ENCODE results near the gene CENPK. TPM values are rescaled to one million over a fixed set of nuclear protein-coding genes. Genes with fewer than 3 reads are reported as not detected.
"Not testable (repeated sequence)": the region's sequence is repeated elsewhere in the genome, so short reads cannot be mapped to it uniquely, and the experiment has no call there.

CENPK gene
- total RNA-seq, 1 donor from 2014 or later = 87.3 TPM

DNA sequence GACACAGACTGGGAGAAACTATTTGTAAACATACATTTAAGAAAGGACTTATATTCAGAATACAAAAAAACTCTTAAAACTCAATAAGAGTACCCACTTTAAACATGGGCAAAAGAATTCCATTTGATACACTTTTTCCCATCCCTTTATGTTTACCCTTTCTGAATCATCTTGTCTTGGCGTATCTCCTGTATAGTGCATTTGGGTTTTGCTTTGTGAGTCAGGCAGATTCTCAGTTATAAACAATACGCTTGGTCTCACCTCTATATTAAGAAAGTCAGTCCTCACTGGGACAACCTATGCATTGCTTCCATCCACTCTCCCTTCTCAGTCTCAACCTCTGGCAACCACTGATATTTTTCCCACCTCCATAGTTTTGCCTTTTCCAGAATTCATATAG lies 54.0 kb downstream of the CENPK start:
- intact Hi-C loops (cut with micrococcal nuclease) = no loop called here

- intact Hi-C loops (cut with micrococcal nuclease) = no loop called here
Observed at GRCh38 chr5:65506961-65507360, 56.0 kb downstream of the CENPK start.

DNA sequence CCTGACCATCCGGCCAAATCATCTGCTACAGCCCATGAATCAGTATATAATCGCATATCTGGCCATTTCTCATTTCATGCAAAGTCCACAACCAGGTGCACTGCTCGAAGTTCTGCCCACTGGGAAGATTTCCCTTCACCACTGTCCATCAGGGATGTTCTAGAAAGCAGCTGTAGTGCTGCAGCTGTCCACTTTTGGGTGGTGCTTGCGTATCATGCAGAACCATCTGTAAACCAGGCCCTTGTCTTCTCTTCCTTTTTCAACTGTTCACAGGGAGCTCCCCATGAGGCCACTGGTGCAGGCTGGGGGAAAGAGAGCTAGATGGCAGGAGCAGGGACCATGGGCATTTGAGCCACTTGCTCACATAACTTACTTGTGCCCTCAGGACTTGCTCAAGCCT lies 73.8 kb downstream of the CENPK start:
- intact Hi-C loops (cut with micrococcal nuclease) = no loop called here

DNA sequence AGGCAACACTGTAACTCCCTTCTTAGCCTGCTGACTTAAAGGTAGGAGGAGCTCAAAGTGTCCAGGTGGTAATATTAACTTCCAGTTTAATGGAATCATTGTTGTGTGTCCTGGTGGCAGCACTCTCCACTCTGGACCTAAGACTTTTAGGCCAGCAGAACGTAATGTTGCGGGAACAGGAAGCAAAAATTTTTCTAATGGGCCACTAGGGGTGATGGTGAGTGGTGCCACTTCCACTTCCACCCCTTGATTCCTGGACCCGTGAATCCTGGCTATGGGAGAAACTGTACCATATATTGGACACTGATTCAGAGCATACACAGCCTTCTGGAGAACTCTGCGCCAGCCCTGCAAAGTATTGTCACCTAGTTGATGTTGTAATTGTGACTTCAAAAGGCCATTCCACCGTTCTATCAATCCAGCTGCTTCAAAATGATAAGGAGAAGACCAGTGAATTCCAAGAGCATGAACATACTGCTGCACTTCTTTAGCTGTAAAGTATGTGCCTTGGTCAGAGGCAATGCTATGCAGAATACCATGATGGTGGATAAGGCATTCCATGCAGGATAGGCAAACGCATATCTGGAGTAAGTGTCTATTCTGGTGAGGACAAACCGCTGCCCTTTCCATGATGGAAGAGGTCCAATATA lies 74.8 kb downstream of the CENPK start:
- intact Hi-C loops (cut with micrococcal nuclease) = not testable (repeated sequence)

- intact Hi-C loops (cut with micrococcal nuclease) = not testable (repeated sequence)
Observed at GRCh38 chr5:65486803-65487202, 76.2 kb downstream of the CENPK start.

- intact Hi-C loops (cut with micrococcal nuclease) = no loop called here
Observed at GRCh38 chr5:65485405-65485804, 77.6 kb downstream of the CENPK start.

- intact Hi-C loops (cut with micrococcal nuclease) = loop anchor here (1.0 to 5.0 kb wide), 7 partner anchors 407 to 1256 kb away; no protein-coding TSS in a partner anchor
Observed at GRCh38 chr5:65483546-65484346, 79.2 kb downstream of the CENPK start.

DNA sequence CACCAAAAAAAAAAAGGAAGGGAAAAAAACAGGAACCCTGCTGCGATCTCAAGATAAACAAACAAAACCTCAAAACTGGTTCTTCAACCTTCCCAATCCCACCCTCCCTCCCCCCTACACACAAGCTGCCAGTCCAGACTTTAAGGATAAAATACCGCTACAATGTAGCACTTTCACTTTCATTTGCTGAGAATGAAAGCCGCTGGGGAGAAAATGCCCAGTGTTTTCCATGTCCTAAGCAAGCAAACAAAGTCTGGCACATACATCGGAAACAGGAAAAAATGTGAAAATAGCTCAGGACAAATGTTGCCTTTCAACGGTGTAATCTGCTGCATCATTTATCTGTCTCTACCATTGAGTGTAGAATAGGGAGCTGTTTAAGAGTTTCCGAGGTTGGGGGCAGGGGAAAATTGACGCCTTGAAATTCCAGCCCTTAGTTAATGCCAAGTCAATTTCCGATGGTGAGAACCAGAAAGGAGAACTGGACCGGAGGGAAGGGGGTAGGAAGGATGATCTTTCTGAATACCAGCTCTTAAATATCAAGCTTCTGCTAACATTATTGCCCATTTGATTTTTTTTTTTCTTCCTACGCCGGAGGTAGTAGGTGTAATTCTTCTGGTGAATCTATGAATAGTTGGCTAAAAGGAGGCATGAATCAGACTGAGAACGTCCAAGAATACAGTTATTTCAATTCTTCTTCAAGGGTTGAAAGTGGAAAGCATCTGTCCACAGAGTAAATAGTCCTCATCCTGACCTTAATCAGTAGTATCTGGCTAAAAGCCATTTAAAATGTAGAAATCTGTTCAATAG lies 80.0 kb downstream of the CENPK start:
- intact Hi-C loops (cut with micrococcal nuclease) = loop anchor here (1.0 to 5.0 kb wide), 10 partner anchors 79 to 1256 kb away; partner anchors contain the start of gene TRIM23

GRCh38 chr5:65482296-65482735 lies 80.7 kb downstream of the CENPK start:
- intact Hi-C loops (cut with micrococcal nuclease) = loop anchor here (1.0 to 5.0 kb wide), 5 partner anchors 80 to 1255 kb away; partner anchors contain the start of gene TRIM23

- intact Hi-C loops (cut with micrococcal nuclease) = loop anchor here (1.0 to 5.0 kb wide), 7 partner anchors 81 to 1254 kb away; partner anchors contain the start of genes CWC27, NLN, SGTB and SREK1IP1
Observed at GRCh38 chr5:65481635-65482295, 81.2 kb downstream of the CENPK start, which contains the start of gene ADAMTS6. ADAMTS6 (minus strand) TSS chr5:65481920; CDS start chr5:65473673, 8,247 bp downstream.

GRCh38 chr5:65481171-65481581 lies 81.8 kb downstream of the CENPK start:
- intact Hi-C loops (cut with micrococcal nuclease) = loop anchor here (1.0 to 5.0 kb wide), 4 partner anchors 242 to 1254 kb away; partner anchors contain the start of genes CWC27, NLN, SGTB and SREK1IP1

DNA sequence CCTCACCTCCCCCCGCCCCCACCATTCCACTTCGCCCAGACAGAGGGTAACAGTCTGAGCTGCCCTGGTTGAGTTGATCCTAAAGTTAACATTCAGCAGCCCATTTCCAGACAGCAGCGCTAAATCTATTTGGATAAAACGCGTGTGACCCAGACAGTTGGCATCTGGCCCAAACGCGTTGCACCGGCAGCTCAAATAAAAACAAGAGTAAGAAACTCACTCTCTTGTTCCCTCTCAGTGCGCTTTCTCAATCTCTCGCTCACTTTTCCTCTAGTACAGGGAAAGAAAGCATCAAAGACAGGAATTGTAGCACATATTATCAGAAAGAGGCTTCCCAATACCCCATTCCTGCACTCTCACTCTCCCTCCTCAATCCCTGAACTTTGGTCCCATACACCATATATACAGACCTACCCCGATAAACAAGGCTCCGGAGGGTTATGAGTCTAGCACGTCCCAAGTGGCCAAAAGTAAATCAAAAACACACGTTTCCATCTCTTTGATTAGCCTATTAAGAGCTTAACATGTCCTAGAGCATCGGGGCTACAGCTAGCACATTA lies 82.6 kb downstream of the CENPK start:
- intact Hi-C loops (cut with micrococcal nuclease) = loop anchor here (2.0 to 5.0 kb wide), 3 partner anchors 242 to 1253 kb away; partner anchors contain the start of genes NLN and SGTB

- intact Hi-C loops (cut with micrococcal nuclease) = no loop called here
Observed at GRCh38 chr5:65479527-65479926, 83.4 kb downstream of the CENPK start.

DNA sequence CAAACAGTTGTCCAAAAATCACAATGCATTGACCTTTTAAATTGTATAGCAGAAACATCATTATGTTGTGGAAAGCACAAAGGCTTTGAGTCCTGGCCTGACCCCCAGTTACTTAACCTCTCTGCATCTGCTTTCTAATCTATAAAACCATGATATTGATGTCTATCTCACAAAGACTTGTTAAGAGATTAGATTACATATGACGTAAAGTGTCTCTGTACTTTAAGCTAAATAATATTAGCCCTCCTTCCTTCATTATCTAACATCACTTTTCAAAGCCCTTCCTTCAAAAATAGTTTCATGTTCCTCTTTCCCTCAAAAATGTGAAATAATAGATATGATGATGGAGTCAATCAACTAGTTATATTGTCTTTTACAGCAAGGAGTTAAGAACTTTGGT lies 84.6 kb downstream of the CENPK start:
- intact Hi-C loops (cut with micrococcal nuclease) = no loop called here

DNA sequence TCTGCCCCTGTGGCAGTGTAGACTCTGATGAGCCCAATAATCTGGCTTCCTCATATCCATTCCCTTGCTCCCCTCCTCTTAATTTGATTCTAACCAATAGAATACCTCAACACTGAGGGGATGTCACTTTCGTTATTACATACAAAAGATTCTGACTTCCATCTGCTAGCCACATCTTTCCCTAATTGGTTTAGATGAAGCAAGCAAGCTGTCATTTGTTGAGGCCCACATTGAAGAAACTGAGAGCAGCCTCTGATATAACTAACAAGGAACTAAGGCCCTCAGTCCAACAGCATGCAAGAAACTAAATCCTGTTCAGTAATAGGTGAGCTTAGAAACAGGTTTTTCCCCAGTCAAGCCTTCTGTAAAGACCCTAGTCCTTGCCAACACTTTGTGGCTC lies 87.1 kb downstream of the CENPK start:
- intact Hi-C loops (cut with micrococcal nuclease) = no loop called here

DNA sequence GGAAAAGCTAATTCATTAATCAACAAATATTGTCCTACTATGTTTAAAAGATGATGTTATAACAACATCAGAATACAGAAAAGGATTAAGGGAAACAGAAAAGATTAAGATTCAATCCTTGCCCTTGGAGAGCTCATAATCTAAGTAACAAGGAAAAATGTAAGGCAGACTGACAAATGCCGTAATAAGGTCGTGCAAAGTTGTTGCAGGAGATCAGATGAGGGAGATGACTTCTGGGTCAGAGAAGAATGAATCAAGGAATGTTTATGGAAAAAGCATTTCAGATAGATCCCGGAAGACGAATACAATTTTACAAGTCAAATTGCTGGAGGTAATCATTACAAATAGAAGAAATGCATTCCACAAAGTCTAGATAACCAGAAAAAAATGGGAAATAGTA lies 87.6 kb downstream of the CENPK start:
- intact Hi-C loops (cut with micrococcal nuclease) = no loop called here

DNA sequence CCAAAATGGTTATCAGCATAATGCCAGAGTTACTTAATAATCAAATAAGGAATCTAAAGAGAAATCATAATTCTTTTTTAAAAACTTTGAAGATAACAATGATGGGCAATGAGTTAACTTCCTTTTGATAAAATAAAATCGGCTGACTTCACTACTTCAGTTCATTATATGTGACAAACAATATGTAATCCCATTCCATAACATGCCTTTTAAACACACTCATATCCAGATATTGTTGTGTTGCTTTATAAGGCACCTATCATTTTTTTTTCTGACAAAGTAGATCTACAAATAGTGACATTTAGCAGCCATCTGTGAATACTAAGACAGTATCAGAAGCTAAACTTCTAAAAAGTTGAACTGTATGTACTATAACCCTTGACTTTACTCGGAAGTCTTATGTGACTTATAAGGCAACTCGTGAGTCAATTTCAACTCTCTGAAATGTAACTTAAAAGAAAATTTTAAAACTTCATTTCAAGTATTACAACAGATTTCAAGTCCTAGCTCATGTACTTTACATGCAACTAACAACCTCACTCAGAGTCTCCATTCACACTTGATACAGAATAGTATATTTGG lies 88.7 kb downstream of the CENPK start:
- intact Hi-C loops (cut with micrococcal nuclease) = no loop called here

DNA sequence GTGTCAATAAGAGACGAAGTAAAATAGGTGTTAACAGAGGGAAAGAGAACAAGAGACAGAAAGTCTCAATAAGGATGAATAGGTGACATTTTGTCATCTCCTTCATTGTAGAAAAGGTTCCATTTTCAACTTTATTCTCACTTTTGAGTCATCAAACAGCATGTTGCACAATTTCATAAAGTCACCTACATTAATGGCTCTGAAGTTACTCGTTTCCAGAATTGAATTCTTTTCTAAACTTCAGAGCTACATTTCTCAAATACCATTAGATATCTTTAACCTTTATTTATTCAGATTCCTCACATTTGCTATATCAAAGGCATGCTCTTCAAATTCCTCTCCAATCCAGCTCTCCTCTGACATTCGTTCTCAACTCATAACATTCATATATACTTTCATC lies 94.3 kb downstream of the CENPK start:
- intact Hi-C loops (cut with micrococcal nuclease) = no loop called here

All from T-helper 2 cell treated with Interferon-gamma antibody and Interleukin-4, amounts not matched to agents 100 ng/mL and 5 ng/mL, for 36 hours (primary cell).